ENCODE measurements around the gene PPOX. TPM values are rescaled to one million over a fixed set of nuclear protein-coding genes. Genes with fewer than 3 reads are reported as not detected.

The PPOX gene
- total RNA-seq, 1 donor from 2014 or later = 21.6 TPM

Other genes with a start within 250 kb of the PPOX start
- not detected in 3 replicates for gene ITLN2, start 211.6 kb upstream of the PPOX start, total RNA-seq
- gene F11R, start 145.3 kb upstream of the PPOX start, total RNA-seq = 0.54 to 0.90 TPM (median 0.68 TPM) in 3 replicates
- 0.70 TPM in 1 of 3 replicates, not detected in the others for gene TSTD1, start 127.5 kb upstream of the PPOX start, total RNA-seq
- gene USF1, start 120.4 kb upstream of the PPOX start, total RNA-seq = 34.3 to 44.6 TPM (median 35.3 TPM) in 3 replicates
- gene ARHGAP30, start 96.5 kb upstream of the PPOX start, total RNA-seq = not detected in 3 replicates
- gene NECTIN4, start 76.9 kb upstream of the PPOX start, total RNA-seq = 0.12 to 0.26 TPM (median 0.12 TPM) in 3 replicates
- 1.1 to 4.4 TPM (median 1.6 TPM) in 3 replicates for gene KLHDC9, start 68.1 kb upstream of the PPOX start, total RNA-seq
- gene PFDN2, start 48.4 kb upstream of the PPOX start, total RNA-seq = 53.7 to 58.7 TPM (median 57.9 TPM) in 3 replicates
- gene NIT1, start 48.3 kb upstream of the PPOX start, total RNA-seq = 25.3 to 33.1 TPM (median 27.6 TPM) in 3 replicates
- 34.7 to 38.3 TPM (median 36.7 TPM) in 3 replicates for gene DEDD, start 33.8 kb upstream of the PPOX start, total RNA-seq
- 84.2 to 95.6 TPM (median 89.4 TPM) in 3 replicates for gene UFC1, start 12.4 kb upstream of the PPOX start, total RNA-seq
- 15.7 to 24.8 TPM (median 16.0 TPM) in 3 replicates for gene USP21, start 6.9 kb upstream of the PPOX start, total RNA-seq
- 22.4 to 23.7 TPM (median 23.0 TPM) in 3 replicates for gene B4GALT3, start 11.1 kb downstream of the PPOX start, total RNA-seq
- 1.5 to 2.8 TPM (median 2.2 TPM) in 3 replicates for gene ADAMTS4, start 32.6 kb downstream of the PPOX start, total RNA-seq
- 50.6 to 59.2 TPM (median 55.2 TPM) in 3 replicates for gene NDUFS2, start 35.9 kb downstream of the PPOX start, total RNA-seq
- gene FCER1G, start 48.9 kb downstream of the PPOX start, total RNA-seq = not detected in 3 replicates
- gene APOA2, start 57.2 kb downstream of the PPOX start, total RNA-seq = not detected in 3 replicates
- 9.4 to 15.8 TPM (median 10.0 TPM) in 3 replicates for gene TOMM40L, start 59.6 kb downstream of the PPOX start, total RNA-seq
- not detected in 3 replicates for gene NR1I3, start 71.8 kb downstream of the PPOX start, total RNA-seq
- 0.23 to 0.35 TPM in 2 of 3 replicates, not detected in the other for gene PCP4L1, start 92.3 kb downstream of the PPOX start, total RNA-seq
- gene MPZ, start 143.5 kb downstream of the PPOX start, total RNA-seq = 0.31 to 0.45 TPM (median 0.41 TPM) in 3 replicates
- gene SDHC, start 148.0 kb downstream of the PPOX start, total RNA-seq = 128 to 144 TPM (median 131 TPM) in 3 replicates
- gene CFAP126, start 201.4 kb downstream of the PPOX start, total RNA-seq = not detected in 3 replicates

Data from chondrocyte (in vitro differentiated cells).